Choroid plexus epithelial cell (primary cell): Measurements from ENCODE around the gene PARP1.

Source experiments
- DNase-seq: peaks from one replicate; pipeline ENCODE4 v3.0.0-alpha.2; 2010; ENCODE audit warnings: low read depth
- H3K4me3 ChIP-seq: 2 replicates; pipeline ENCODE4 v1.5.1; 2011; ENCODE audit warnings: low read depth, mild to moderate bottlenecking, control low read depth, low read length, moderate library complexity
- TF ChIP-seq, protein P1 (sequence below): conservative IDR thresholded peaks from 2 replicates; pipeline ENCODE4 v1.5.1; 2011; ENCODE audit warnings: low read depth, mild to moderate bottlenecking, control low read depth, inconsistent platforms, low read length, moderate library complexity

The PARP1 gene

DNA sequence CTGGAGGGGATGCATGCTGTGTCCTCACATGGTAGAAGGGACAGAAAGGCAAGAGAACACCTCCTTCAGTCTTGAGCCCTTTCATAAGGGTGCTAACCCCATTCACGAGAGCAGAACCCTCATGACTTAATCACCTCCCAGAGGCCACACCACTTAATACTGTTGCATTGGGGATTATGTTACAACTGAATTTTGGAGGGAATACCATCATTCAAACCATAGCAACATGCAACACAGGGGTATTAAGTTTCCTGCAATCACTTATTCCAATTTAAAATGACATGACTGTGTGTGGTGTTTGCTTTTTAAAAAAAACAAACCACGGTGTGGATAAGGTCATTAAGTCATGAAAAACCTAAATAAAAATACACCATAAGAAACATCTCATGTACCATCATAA is 95.8 kb downstream of the PARP1 start:
- TF ChIP-seq, protein P1, sequence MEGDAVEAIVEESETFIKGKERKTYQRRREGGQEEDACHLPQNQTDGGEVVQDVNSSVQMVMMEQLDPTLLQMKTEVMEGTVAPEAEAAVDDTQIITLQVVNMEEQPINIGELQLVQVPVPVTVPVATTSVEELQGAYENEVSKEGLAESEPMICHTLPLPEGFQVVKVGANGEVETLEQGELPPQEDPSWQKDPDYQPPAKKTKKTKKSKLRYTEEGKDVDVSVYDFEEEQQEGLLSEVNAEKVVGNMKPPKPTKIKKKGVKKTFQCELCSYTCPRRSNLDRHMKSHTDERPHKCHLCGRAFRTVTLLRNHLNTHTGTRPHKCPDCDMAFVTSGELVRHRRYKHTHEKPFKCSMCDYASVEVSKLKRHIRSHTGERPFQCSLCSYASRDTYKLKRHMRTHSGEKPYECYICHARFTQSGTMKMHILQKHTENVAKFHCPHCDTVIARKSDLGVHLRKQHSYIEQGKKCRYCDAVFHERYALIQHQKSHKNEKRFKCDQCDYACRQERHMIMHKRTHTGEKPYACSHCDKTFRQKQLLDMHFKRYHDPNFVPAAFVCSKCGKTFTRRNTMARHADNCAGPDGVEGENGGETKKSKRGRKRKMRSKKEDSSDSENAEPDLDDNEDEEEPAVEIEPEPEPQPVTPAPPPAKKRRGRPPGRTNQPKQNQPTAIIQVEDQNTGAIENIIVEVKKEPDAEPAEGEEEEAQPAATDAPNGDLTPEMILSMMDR: no peak
- no peak overlapping the region for H3K4me3 ChIP-seq
- no peak for DNase-seq

DNA sequence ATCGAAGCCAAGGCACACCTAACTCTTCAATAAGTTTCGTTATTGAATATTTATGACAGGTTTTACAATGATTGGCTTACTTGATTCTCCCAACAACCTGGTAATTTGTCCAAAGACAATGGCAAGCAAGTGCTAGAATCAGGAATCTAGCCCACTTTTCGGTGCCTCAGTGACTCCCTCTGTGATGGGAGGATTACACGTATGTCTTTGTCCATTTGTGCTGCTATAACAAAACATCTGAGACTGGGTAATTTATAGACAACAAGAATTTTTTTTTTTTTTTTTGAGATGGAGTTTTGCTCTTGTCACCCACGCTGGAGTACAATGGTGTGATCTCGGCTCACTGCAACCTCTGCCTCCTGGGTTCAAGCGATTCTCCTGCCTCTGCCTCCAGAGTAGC is 96.5 kb downstream of the PARP1 start:
- DNase-seq: no peak
- no peak overlapping the region for H3K4me3 ChIP-seq
- TF ChIP-seq, protein P1: no peak
